ENCODE results near the gene LIN7B.

LIN7B gene

GRCh38 chr19:49113762-49114629 lies at the start of gene LIN7B:
Gene LIN7B (plus strand): TSS chr19:49114370. CDS start chr19:49114405, 35 bp downstream.
- DNase-seq (ENCODE audit: low read depth) = peak; percentile 54
- no peak for TF ChIP-seq CTCF (conservative IDR thresholded peaks at IDR 0.05; ENCODE audit: low read length)
- peak within 1 kb of the TSS; percentile 78 for H3K4me3 ChIP-seq (ENCODE audit: low read length)

- no peak for TF ChIP-seq CTCF (conservative IDR thresholded peaks at IDR 0.05; ENCODE audit: low read length)
- H3K4me3 ChIP-seq (ENCODE audit: low read length) = peak within 1 kb of the TSS; percentile 29
- no peak for DNase-seq (ENCODE audit: low read depth)
Observed at GRCh38 chr19:49064768-49065611, 49.2 kb upstream of the LIN7B start, which contains the start of gene NTF4. Gene NTF4 (minus strand): TSS chr19:49064818. CDS start chr19:49061997, 2,821 bp downstream.

GRCh38 chr19:49065905-49066512 lies 48.2 kb upstream of the LIN7B start:
- TF ChIP-seq CTCF (conservative IDR thresholded peaks at IDR 0.05; ENCODE audit: low read length) = no peak
- no peak for DNase-seq (ENCODE audit: low read depth)
- H3K4me3 ChIP-seq (ENCODE audit: low read length) = no peak overlapping the region

- H3K4me3 ChIP-seq (ENCODE audit: low read length) = no peak overlapping the region
- no peak for TF ChIP-seq CTCF (conservative IDR thresholded peaks at IDR 0.05; ENCODE audit: low read length)
- DNase-seq (ENCODE audit: low read depth) = no peak
Observed at GRCh38 chr19:49067554-49067953, 46.6 kb upstream of the LIN7B start.

- DNase-seq (ENCODE audit: low read depth) = no peak
- TF ChIP-seq CTCF (conservative IDR thresholded peaks at IDR 0.05; ENCODE audit: low read length) = no peak
Observed at GRCh38 chr19:49069026-49069425, 45.1 kb upstream of the LIN7B start.

GRCh38 chr19:49070416-49070815 lies 43.8 kb upstream of the LIN7B start:
- no peak for DNase-seq (ENCODE audit: low read depth)
- no peak overlapping the region for H3K4me3 ChIP-seq (ENCODE audit: low read length)
- TF ChIP-seq CTCF (conservative IDR thresholded peaks at IDR 0.05; ENCODE audit: low read length) = no peak

More at GRCh38 chr19:49069026-49069425, 45.1 kb upstream of the LIN7B start:
- H3K4me3 ChIP-seq (ENCODE audit: low read length) = no peak overlapping the region

Data from AG10803 (cell line).